HepG2 (cell line): ENCODE data around the gene ANXA3. TPM values are rescaled to one million over a fixed set of nuclear protein-coding genes. Genes with fewer than 3 reads are reported as not detected.

Source experiments
- ATAC-seq: fragments of 200-7000 bp; cut with Tn5 transposase; 3 replicates; pipeline ENCODE4 v1.9.1; 2020; ENCODE audit warnings: mild to moderate bottlenecking, moderate library complexity
- BruUV-seq: library from RNA; stranded (reverse); fragments of 400-500 nt; replicated peaks from 2 replicates; lab custom pipeline; 2021; lab: Mats Ljungman, UMichigan
- CTCF ChIA-PET: fragments of 300-600 bp; formaldehyde crosslinking; extraction: SDS; loops from one replicate; lab custom pipeline; 2021; ENCODE audit warnings: low total read pairs, inconsistent platforms, low intra/inter-chr PET ratio; lab: Yijun Ruan, JAX
- POLR2A ChIA-PET: fragments of 350-600 bp; sonication (Branson Sonifier 250); formaldehyde crosslinking; loops from one replicate; lab custom pipeline; 2020; ENCODE audit warnings: antibody characterized with exemption, inconsistent platforms; lab: Yijun Ruan, JAX
- DNase-seq: peaks from one replicate; pipeline ENCODE4 v3.0.0-alpha.2; 2015; ENCODE audit warnings: low spot score
- FAIRE-seq: peaks from 3 replicates; lab custom pipeline; 2011; peaks lifted over from hg19 to GRCh38; lab: Jason Lieb, UNC
- H2AFZ ChIP-seq: one replicate; pipeline ENCODE4 v1.6.1; 2011; ENCODE audit warnings: low read length, inconsistent platforms
- H3K27ac ChIP-seq: fragments of 300-600 bp; 3 replicates; pipeline ENCODE4 v1.8.0; 2011; ENCODE audit warnings: mixed run types, mild to moderate bottlenecking, mixed read lengths, low read length, inconsistent platforms; ENCODE audit not compliant: insufficient read depth; ENCODE audit errors: extremely low read length
- H3K27me3 ChIP-seq, 2 experiments: fragments of 200-600 bp in 1 of 2; 2 replicates in 1 of 2; 3 replicates in 1 of 2; pipeline versions ENCODE4 v1.6.0 to v1.8.0; 2011; ENCODE audit warnings: low read length in 2 of 2, mild to moderate bottlenecking in 2 of 2, moderate library complexity in 2 of 2, inconsistent platforms in 1 of 2; ENCODE audit not compliant: insufficient read depth in 2 of 2, control insufficient read depth in 1 of 2
- H3K36me3 ChIP-seq, 2 experiments: fragments of 200-600 bp in 1 of 2; replicated peaks in 1 of 2; 2 replicates in 1 of 2; 3 replicates in 1 of 2; pipeline versions ENCODE4 v1.5.1 to v1.8.0; 2011; ENCODE audit warnings: low read length in 2 of 2, inconsistent platforms in 1 of 2; ENCODE audit not compliant: insufficient read depth in 2 of 2, control insufficient read depth in 1 of 2
- H3K4me1 ChIP-seq: 2 replicates; pipeline ENCODE4 v1.5.1; 2012; ENCODE audit warnings: low read length, inconsistent platforms; ENCODE audit not compliant: insufficient read depth
- H3K4me2 ChIP-seq: 2 replicates; pipeline ENCODE4 v1.6.0; 2011; ENCODE audit warnings: low read depth, low read length, inconsistent platforms
- H3K4me3 ChIP-seq, 3 experiments: fragments of 200-600 bp in 1 of 3; sonication (generic), shearing (Covaris generic) in 1 of 3; replicated peaks in 1 of 3; 2 replicates each; pipeline ENCODE4 v1.5.1; 2011 to 2016; ENCODE audit warnings: low read length in 3 of 3, inconsistent platforms in 2 of 3, low read depth in 2 of 3, mild to moderate bottlenecking in 2 of 3, control low read depth in 1 of 3, mixed read lengths in 1 of 3; ENCODE audit not compliant: insufficient read depth in 1 of 3
- H3K79me2 ChIP-seq: one replicate; pipeline ENCODE4 v1.6.1; 2011; ENCODE audit warnings: low read length, inconsistent platforms; ENCODE audit not compliant: insufficient read depth
- H3K9ac ChIP-seq: 2 replicates; pipeline ENCODE4 v1.6.0; 2011; ENCODE audit warnings: mild to moderate bottlenecking, low read depth, low read length, inconsistent platforms; ENCODE audit not compliant: insufficient read depth
- H3K9me3 ChIP-seq: 2 replicates; pipeline ENCODE4 v1.5.1; 2012; ENCODE audit warnings: mild to moderate bottlenecking, low read length
- H4K20me1 ChIP-seq: 2 replicates; pipeline ENCODE4 v1.6.0; 2011; ENCODE audit warnings: inconsistent platforms, mild to moderate bottlenecking, low read length, moderate library complexity; ENCODE audit not compliant: insufficient read depth
- BATF2 ChIP-seq: sonication (generic); formaldehyde crosslinking; IDR thresholded peaks from 2 replicates; pipeline ENCODE4 v1.8.0; 2022; ENCODE audit warnings: mild to moderate bottlenecking, missing genetic modification reagents, moderate library complexity
- KDM3A ChIP-seq: IDR thresholded peaks from 2 replicates; pipeline ENCODE4 v1.6.1; 2018; ENCODE audit warnings: low read depth, missing compliant biosample characterization
- ZFP41 ChIP-seq: sonication (generic); formaldehyde crosslinking; IDR thresholded peaks from 2 replicates; pipeline ENCODE4 v1.4.0; 2020; ENCODE audit warnings: mild to moderate bottlenecking, missing genetic modification reagents, borderline replicate concordance
- ZNF124 ChIP-seq: sonication (generic); formaldehyde crosslinking; IDR thresholded peaks from 2 replicates; pipeline ENCODE4 v1.4.0; 2020; ENCODE audit warnings: missing genetic modification reagents
- ZSCAN20 ChIP-seq: sonication (generic); formaldehyde crosslinking; IDR thresholded peaks from 2 replicates; pipeline ENCODE4 v1.4.0; 2020; ENCODE audit warnings: missing genetic modification reagents, mild to moderate bottlenecking, borderline replicate concordance
- WGBS: methylation state at CpG from one replicate; pipeline ENCODE4 v1.1.6; 2017; ENCODE audit warnings: low lambda C conversion rate; 5-methylcytosine and 5-hydroxymethylcytosine counted together
- in situ Hi-C: cut with HindIII; loops from 2 replicates; pipeline ENCODE4 v1.10.0; 2017; ENCODE audit warnings: low pct_unique_long_range_greater_than_20kb; ENCODE audit not compliant: extremely low pct_ligation_motif_present
- intact Hi-C: fragments of 100-400 bp; cut with micrococcal nuclease; formaldehyde crosslinking; loops from one replicate; pipeline ENCODE4 v1.10.0; 2022; ENCODE audit not compliant: unreplicated experiment
- polyA plus RNA-seq, 8 experiments: library from polyadenylated mRNA; depleted of rRNA in 3 of 8; stranded (reverse) in 7 of 8; unstranded in 1 of 8; fragments of >200 nt; fragmentation: Illumina TruSeq in 4 of 8; extraction: Trizol in 4 of 8; gene quantifications; 2 replicates each; pipeline versions ENCODE4 v1.2.1 to v1.2.3, GENCODE V29; 2011 to 2016; ENCODE audit warnings: low read depth in 4 of 8, missing spikeins in 1 of 8, mixed read lengths in 1 of 8; ENCODE audit not compliant: insufficient read depth in 1 of 8
- total RNA-seq, 5 experiments: library from RNA; depleted of rRNA; stranded (reverse); fragments of >200 nt; fragmentation: Illumina TruSeq; extraction: Trizol; gene quantifications; 2 replicates each; pipeline ENCODE4 v1.2.3, GENCODE V29; 2016; ENCODE audit warnings: low read depth in 1 of 5

The ANXA3 gene
- total and polyA plus RNA-seq, 2 of the 13 experiments (the other 11 are each of a cell fraction or from before 2014, with no cell fraction given), result 6.5 to 6.9 TPM

- in situ Hi-C loops (no loop called here), intact Hi-C loops (loop anchor here (10.0 kb wide), 1 partner anchor 159 kb away; the partner anchor contains the start of gene BMP2K)
- peaks cover 9% of the 10 kb centered on the region; the same call in 1 of the 2 replicates for H3K4me1 ChIP-seq
- no peak overlapping the region for H2AFZ ChIP-seq
- ChIA-PET CTCF (no interaction called here), POLR2A (no interaction called here)
- H3K9ac ChIP-seq, result no peak overlapping the region
- H4K20me1 ChIP-seq, result no peaks in the 10 kb centered on the region
- ATAC-seq (no peak), DNase-seq (no peak), FAIRE-seq (no peak)
- no peaks in the 10 kb centered on the region for H3K9me3 ChIP-seq
- H3K36me3 ChIP-seq, result no peaks in the 10 kb centered on the region
- no peaks in the 10 kb centered on the region for H3K27me3 ChIP-seq
- H3K4me3 ChIP-seq, result no peak overlapping the region
- no TSS peak for BruUV-seq
- WGBS, result 36% methylated on average over 7 of the region's 7 CpGs
- H3K79me2 ChIP-seq, result no peaks in the 10 kb centered on the region
- no peak for TF ChIP-seq ZFP41
- no peak overlapping the region for H3K27ac ChIP-seq
- H3K4me2 ChIP-seq, result no peak overlapping the region
Measured at GRCh38 chr4:78616046-78616498, 64.5 kb downstream of the ANXA3 start.

GRCh38 chr4:78618436-78618835 lies 66.9 kb downstream of the ANXA3 start:
- no peak for FAIRE-seq
- WGBS, result 5% methylated on average over 1 of the region's 1 CpG
- in situ Hi-C loops, result no loop called here
- DNase-seq, result no peak
- no peak overlapping the region for H2AFZ ChIP-seq
- ChIA-PET CTCF (no interaction called here), POLR2A (no interaction called here)
- H3K9me3 ChIP-seq, result no peaks in the 10 kb centered on the region
- peaks cover 23% of the 10 kb centered on the region for H3K4me1 ChIP-seq
- no peak for TF ChIP-seq ZSCAN20 (CRISPR knock-in tag)
- TF ChIP-seq ZNF124, result no peak
- no peak for TF ChIP-seq KDM3A (CRISPR knock-in tag)
- TF ChIP-seq BATF2, result no peak
- ATAC-seq, result no peak
- H3K4me3 ChIP-seq, result no peak overlapping the region
- H3K27ac ChIP-seq, result no peak overlapping the region
- no peaks in the 10 kb centered on the region for H3K36me3 ChIP-seq
- H3K9ac ChIP-seq, result no peak overlapping the region
- H3K79me2 ChIP-seq, result no peaks in the 10 kb centered on the region
- no peaks in the 10 kb centered on the region for H3K27me3 ChIP-seq
- BruUV-seq, result no TSS peak
- intact Hi-C loops, result loop anchor here (10.0 kb wide), 1 partner anchor 156 kb away; the partner anchor contains the start of gene BMP2K
- no peak overlapping the region for H3K4me2 ChIP-seq
- H4K20me1 ChIP-seq, result no peaks in the 10 kb centered on the region
